Measurements from ENCODE around the gene HOXD12.

The HOXD12 gene

GRCh38 chr2:176105078-176105729 lies 5.6 kb downstream of the HOXD12 start:
- H3K27ac ChIP-seq (ENCODE audit: low read depth, low read length) = no peak overlapping the region

GRCh38 chr2:176105730-176106580 lies 6.4 kb downstream of the HOXD12 start:
- Histone ChIP-seq H3K36me3 (ENCODE audit: control insufficient read depth in 5 of 5, insufficient read depth in 5 of 5, low read length in 5 of 5) (no peaks in the 10 kb centered on the region), H3K27ac (ENCODE audit: low read depth, low read length) (no peak overlapping the region), H3K9me3 (ENCODE audit: control insufficient read depth in 5 of 5, low read length in 5 of 5) (no peaks in the 10 kb centered on the region), H3K9ac (ENCODE audit: low read length in 5 of 5) (no peak overlapping the region), H3K4me1 (ENCODE audit: control insufficient read depth in 5 of 5, insufficient read depth in 5 of 5, low read length in 5 of 5) (peaks cover 0 to 39% (median 26%) of the 10 kb centered on the region in 5 donors), H3K27me3 (ENCODE audit: control insufficient read depth in 5 of 5, insufficient read depth in 4 of 5, low read length in 5 of 5) (peaks cover 76 to 92% (median 87%) of the 10 kb centered on the region in 5 donors), H3K4me3 (ENCODE audit: low read depth in 1 of 5, low read length in 5 of 5) (peak overlapping the region in 1 of 5 donors; percentile 57)

More at GRCh38 chr2:176105078-176105729, 5.6 kb downstream of the HOXD12 start:
- H3K4me3 ChIP-seq (ENCODE audit: low read depth in 1 of 5, low read length in 5 of 5) = no peak overlapping the region
- no peak overlapping the region for H3K9ac ChIP-seq (ENCODE audit: low read length in 5 of 5)
- no peaks in the 10 kb centered on the region for H3K36me3 ChIP-seq (ENCODE audit: control insufficient read depth in 5 of 5, insufficient read depth in 5 of 5, low read length in 5 of 5)
- H3K9me3 ChIP-seq (ENCODE audit: control insufficient read depth in 5 of 5, low read length in 5 of 5) = no peaks in the 10 kb centered on the region
- peaks cover 79 to 92% (median 87%) of the 10 kb centered on the region in 5 donors for H3K27me3 ChIP-seq (ENCODE audit: control insufficient read depth in 5 of 5, insufficient read depth in 4 of 5, low read length in 5 of 5)
- peaks cover 0 to 39% (median 29%) of the 10 kb centered on the region in 5 donors for H3K4me1 ChIP-seq (ENCODE audit: control insufficient read depth in 5 of 5, insufficient read depth in 5 of 5, low read length in 5 of 5)

GRCh38 chr2:176106581-176107539 lies 7.3 kb downstream of the HOXD12 start, which contains the start of gene HOXD11:
Gene HOXD11 (plus strand): TSS chr2:176107280. CDS start chr2:176107356, 76 bp downstream.
- Histone ChIP-seq H3K9ac (ENCODE audit: low read length in 5 of 5) (no peak within 1 kb of the TSS), H3K27me3 (ENCODE audit: control insufficient read depth in 5 of 5, insufficient read depth in 4 of 5, low read length in 5 of 5) (peaks cover 73 to 92% (median 87%) of the 10 kb centered on the region in 5 donors), H3K9me3 (ENCODE audit: control insufficient read depth in 5 of 5, low read length in 5 of 5) (no peaks in the 10 kb centered on the region), H3K36me3 (ENCODE audit: control insufficient read depth in 5 of 5, insufficient read depth in 5 of 5, low read length in 5 of 5) (no peaks in the 10 kb centered on the region), H3K4me3 (ENCODE audit: low read depth in 1 of 5, low read length in 5 of 5) (peak within 1 kb of the TSS in 4 of 5 donors; percentile 17 to 57 (median 42)), H3K27ac (ENCODE audit: low read depth, low read length) (no peak within 1 kb of the TSS), H3K4me1 (ENCODE audit: control insufficient read depth in 5 of 5, insufficient read depth in 5 of 5, low read length in 5 of 5) (peaks cover 0 to 44% (median 26%) of the 10 kb centered on the region in 5 donors)

- H3K27me3 ChIP-seq (ENCODE audit: control insufficient read depth in 5 of 5, insufficient read depth in 4 of 5, low read length in 5 of 5) = peaks cover 74 to 92% (median 87%) of the 10 kb centered on the region in 5 donors
- H3K27ac ChIP-seq (ENCODE audit: low read depth, low read length) = no peak overlapping the region
- no peak overlapping the region for H3K9ac ChIP-seq (ENCODE audit: low read length in 5 of 5)
- H3K4me3 ChIP-seq (ENCODE audit: low read depth in 1 of 5, low read length in 5 of 5) = no peak overlapping the region
- no peaks in the 10 kb centered on the region for H3K9me3 ChIP-seq (ENCODE audit: control insufficient read depth in 5 of 5, low read length in 5 of 5)
- H3K4me1 ChIP-seq (ENCODE audit: control insufficient read depth in 5 of 5, insufficient read depth in 5 of 5, low read length in 5 of 5) = peaks cover 0 to 44% (median 26%) of the 10 kb centered on the region in 5 donors
- H3K36me3 ChIP-seq (ENCODE audit: control insufficient read depth in 5 of 5, insufficient read depth in 5 of 5, low read length in 5 of 5) = no peaks in the 10 kb centered on the region
Observed at GRCh38 chr2:176107731-176108181, 8.2 kb downstream of the HOXD12 start.

- Histone ChIP-seq H3K9ac (ENCODE audit: low read length in 5 of 5) (no peak overlapping the region), H3K4me3 (ENCODE audit: low read depth in 1 of 5, low read length in 5 of 5) (no peak overlapping the region), H3K36me3 (ENCODE audit: control insufficient read depth in 5 of 5, insufficient read depth in 5 of 5, low read length in 5 of 5) (no peaks in the 10 kb centered on the region), H3K4me1 (ENCODE audit: control insufficient read depth in 5 of 5, insufficient read depth in 5 of 5, low read length in 5 of 5) (peaks cover 0 to 39% (median 21%) of the 10 kb centered on the region in 5 donors), H3K27me3 (ENCODE audit: control insufficient read depth in 5 of 5, insufficient read depth in 4 of 5, low read length in 5 of 5) (peaks cover 76 to 90% (median 85%) of the 10 kb centered on the region in 5 donors), H3K9me3 (ENCODE audit: control insufficient read depth in 5 of 5, low read length in 5 of 5) (no peaks in the 10 kb centered on the region), H3K27ac (ENCODE audit: low read depth, low read length) (no peak overlapping the region)
Observed at GRCh38 chr2:176109192-176109901, 9.8 kb downstream of the HOXD12 start.

GRCh38 chr2:176109946-176110345 lies 10.4 kb downstream of the HOXD12 start:
- Histone ChIP-seq H3K9me3 (ENCODE audit: control insufficient read depth in 5 of 5, low read length in 5 of 5) (no peaks in the 10 kb centered on the region), H3K27me3 (ENCODE audit: control insufficient read depth in 5 of 5, insufficient read depth in 4 of 5, low read length in 5 of 5) (peaks cover 76 to 90% (median 85%) of the 10 kb centered on the region in 5 donors), H3K27ac (ENCODE audit: low read depth, low read length) (no peak overlapping the region), H3K36me3 (ENCODE audit: control insufficient read depth in 5 of 5, insufficient read depth in 5 of 5, low read length in 5 of 5) (no peaks in the 10 kb centered on the region), H3K4me1 (ENCODE audit: control insufficient read depth in 5 of 5, insufficient read depth in 5 of 5, low read length in 5 of 5) (peaks cover 0 to 33% (median 16%) of the 10 kb centered on the region in 5 donors), H3K4me3 (ENCODE audit: low read depth in 1 of 5, low read length in 5 of 5) (no peak overlapping the region), H3K9ac (ENCODE audit: low read length in 5 of 5) (no peak overlapping the region)

- Histone ChIP-seq H3K36me3 (ENCODE audit: control insufficient read depth in 5 of 5, insufficient read depth in 5 of 5, low read length in 5 of 5) (no peaks in the 10 kb centered on the region), H3K27ac (ENCODE audit: low read depth, low read length) (no peak overlapping the region), H3K27me3 (ENCODE audit: control insufficient read depth in 5 of 5, insufficient read depth in 4 of 5, low read length in 5 of 5) (peaks cover 73 to 89% (median 82%) of the 10 kb centered on the region in 5 donors), H3K4me1 (ENCODE audit: control insufficient read depth in 5 of 5, insufficient read depth in 5 of 5, low read length in 5 of 5) (peaks cover 0 to 29% (median 16%) of the 10 kb centered on the region in 5 donors), H3K4me3 (ENCODE audit: low read depth in 1 of 5, low read length in 5 of 5) (peak overlapping the region in 1 of 5 donors; percentile 22), H3K9ac (ENCODE audit: low read length in 5 of 5) (no peak overlapping the region), H3K9me3 (ENCODE audit: control insufficient read depth in 5 of 5, low read length in 5 of 5) (no peaks in the 10 kb centered on the region)
Observed at GRCh38 chr2:176110415-176111308, 11.1 kb downstream of the HOXD12 start.

- Histone ChIP-seq H3K27me3 (ENCODE audit: control insufficient read depth in 5 of 5, insufficient read depth in 4 of 5, low read length in 5 of 5) (peaks cover 73 to 89% (median 82%) of the 10 kb centered on the region in 5 donors), H3K4me1 (ENCODE audit: control insufficient read depth in 5 of 5, insufficient read depth in 5 of 5, low read length in 5 of 5) (peaks cover 0 to 30% (median 16%) of the 10 kb centered on the region in 5 donors), H3K36me3 (ENCODE audit: control insufficient read depth in 5 of 5, insufficient read depth in 5 of 5, low read length in 5 of 5) (no peaks in the 10 kb centered on the region), H3K4me3 (ENCODE audit: low read depth in 1 of 5, low read length in 5 of 5) (peak overlapping the region in 1 of 5 donors; percentile 22), H3K9me3 (ENCODE audit: control insufficient read depth in 5 of 5, low read length in 5 of 5) (no peaks in the 10 kb centered on the region), H3K27ac (ENCODE audit: low read depth, low read length) (no peak overlapping the region), H3K9ac (ENCODE audit: low read length in 5 of 5) (no peak overlapping the region)
Observed at GRCh38 chr2:176111309-176111663, 11.7 kb downstream of the HOXD12 start.
